Kidney (tissue), 14 donors: ENCODE results near the gene DIP2A. TPM values are rescaled to one million over a fixed set of nuclear protein-coding genes. Genes with fewer than 3 reads are reported as not detected.

ENCODE experiments used
- DNase-seq, 5 donors: peaks; one replicate each; pipeline ENCODE4 v3.0.0-alpha.2; 2013 to 2020
- FAIRE-seq: peaks from 2 replicates; lab custom pipeline; 2012; peaks lifted over from hg19 to GRCh38; lab: Jason Lieb, UNC
- H3K27ac ChIP-seq, 2 donors: one replicate each; pipeline ENCODE4 v1.7.0; 2013; ENCODE audit warnings: low read depth in 2 of 2, low read length in 2 of 2, inconsistent platforms in 1 of 2
- H3K27me3 ChIP-seq: one replicate; pipeline ENCODE4 v1.7.1; 2013; ENCODE audit warnings: low read length, inconsistent platforms; ENCODE audit not compliant: control insufficient read depth, insufficient read depth
- H3K36me3 ChIP-seq, 3 donors: one replicate each; pipeline versions ENCODE4 v1.7.0 to v1.7.1; 2013; ENCODE audit warnings: low read length in 3 of 3, control low read depth in 1 of 3, inconsistent platforms in 1 of 3; ENCODE audit not compliant: insufficient read depth in 3 of 3, control insufficient read depth in 2 of 3
- H3K4me1 ChIP-seq, 3 donors: one replicate each; pipeline versions ENCODE4 v1.7.0 to v1.7.1; 2013; ENCODE audit warnings: low read length in 3 of 3, inconsistent platforms in 1 of 3, low read depth in 1 of 3; ENCODE audit not compliant: control insufficient read depth in 2 of 3, insufficient read depth in 2 of 3
- H3K4me3 ChIP-seq, 3 donors: one replicate each; pipeline versions ENCODE4 v1.7.0 to v1.8.1; 2013; ENCODE audit warnings: low read length in 3 of 3, control low read depth in 1 of 3, inconsistent platforms in 1 of 3
- H3K9ac ChIP-seq, 3 donors: one replicate each; pipeline versions ENCODE4 v1.7.0 to v1.7.1; 2013; ENCODE audit warnings: low read length in 3 of 3, control low read depth in 1 of 3, inconsistent platforms in 1 of 3
- H3K9me3 ChIP-seq, 3 donors: one replicate each; pipeline versions ENCODE4 v1.7.0 to v1.7.1; 2013; ENCODE audit warnings: low read length in 3 of 3, control low read depth in 1 of 3, inconsistent platforms in 1 of 3; ENCODE audit not compliant: control insufficient read depth in 2 of 3, insufficient read depth in 1 of 3
- intact Hi-C: fragments of 100-400 bp; cut with DNase I; formaldehyde crosslinking; loops from one replicate; pipeline ENCODE4 v1.11.1; 2022
- polyA plus RNA-seq: library from polyadenylated mRNA; stranded (reverse); fragments of 350-450 nt; fragmentation: Illumina TruSeq; extraction: RNeasy Lipid Tissue Mini Kit (QIAGEN cat#74804); gene quantifications from one replicate; pipeline ENCODE4 v1.2.3, GENCODE V29; 2014; ENCODE audit warnings: low read depth, low replicate concordance; ENCODE audit not compliant: insufficient read depth
- total RNA-seq: library from RNA; stranded (reverse); fragmentation: NEBNext Ultra II Directional; extraction: Animal tissue kit (Norgen Biotek cat#: 25700); gene quantifications from one replicate; pipeline ENCODE4 v1.2.1, GENCODE V29; 2021
- TF ChIP-seq, protein P1 (sequence below): IDR thresholded peaks from 3 replicates; pipeline ENCODE4 v1.5.1; 2012; ENCODE audit warnings: mild to moderate bottlenecking, moderate library complexity, borderline replicate concordance; ENCODE audit not compliant: insufficient read depth; ENCODE audit errors: extremely low read depth
- donor health status: control.
- donor health status: control.
- donor health status: control.
- donor health status: control.
- donor health status: control.
- donor health status: DM: yes; HTN: yes; CAD: no.
- donor health status: Normal renal cell carcinoma (clear cell type).

The DIP2A gene
- total and polyA plus RNA-seq, 2 donors from 2014 or later, result 8.7 to 36.5 TPM

GRCh38 chr21:46436621-46437020 is 22.1 kb upstream of the DIP2A start:
- intact Hi-C loops, result no loop called here
- Histone ChIP-seq H3K4me3 (no peak overlapping the region), H3K27me3 (no peaks in the 10 kb centered on the region), H3K27ac (no peak overlapping the region), H3K4me1 (no peaks in the 10 kb centered on the region), H3K36me3 (peaks cover 2 to 20% (median 16%) of the 10 kb centered on the region in 3 donors), H3K9ac (no peak overlapping the region), H3K9me3 (no peaks in the 10 kb centered on the region)
- TF ChIP-seq, protein P1, sequence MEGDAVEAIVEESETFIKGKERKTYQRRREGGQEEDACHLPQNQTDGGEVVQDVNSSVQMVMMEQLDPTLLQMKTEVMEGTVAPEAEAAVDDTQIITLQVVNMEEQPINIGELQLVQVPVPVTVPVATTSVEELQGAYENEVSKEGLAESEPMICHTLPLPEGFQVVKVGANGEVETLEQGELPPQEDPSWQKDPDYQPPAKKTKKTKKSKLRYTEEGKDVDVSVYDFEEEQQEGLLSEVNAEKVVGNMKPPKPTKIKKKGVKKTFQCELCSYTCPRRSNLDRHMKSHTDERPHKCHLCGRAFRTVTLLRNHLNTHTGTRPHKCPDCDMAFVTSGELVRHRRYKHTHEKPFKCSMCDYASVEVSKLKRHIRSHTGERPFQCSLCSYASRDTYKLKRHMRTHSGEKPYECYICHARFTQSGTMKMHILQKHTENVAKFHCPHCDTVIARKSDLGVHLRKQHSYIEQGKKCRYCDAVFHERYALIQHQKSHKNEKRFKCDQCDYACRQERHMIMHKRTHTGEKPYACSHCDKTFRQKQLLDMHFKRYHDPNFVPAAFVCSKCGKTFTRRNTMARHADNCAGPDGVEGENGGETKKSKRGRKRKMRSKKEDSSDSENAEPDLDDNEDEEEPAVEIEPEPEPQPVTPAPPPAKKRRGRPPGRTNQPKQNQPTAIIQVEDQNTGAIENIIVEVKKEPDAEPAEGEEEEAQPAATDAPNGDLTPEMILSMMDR, result no peak
- DNase-seq (peak in 1 of 5 donors; percentile 54), FAIRE-seq (no peak)

DNA sequence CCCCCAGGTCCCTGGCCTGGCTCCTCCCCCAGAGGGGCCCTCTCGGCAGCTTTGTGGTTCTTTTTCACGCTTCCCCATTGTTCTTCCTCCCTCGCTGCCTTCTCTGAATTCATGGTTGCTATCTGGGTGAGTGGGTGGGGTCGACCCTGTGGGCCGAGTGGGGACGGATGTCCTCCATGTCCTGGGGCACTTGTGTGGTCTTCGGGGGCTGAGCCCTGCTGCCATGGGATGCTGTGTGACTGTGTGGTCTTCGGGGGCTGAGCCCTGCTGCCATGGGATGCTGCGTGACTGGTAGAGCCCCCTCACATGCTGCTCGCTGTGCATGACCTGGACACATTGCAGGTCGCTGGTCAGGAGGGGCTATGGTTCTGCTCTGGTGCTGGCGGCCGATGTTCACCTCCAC is 21.6 kb upstream of the DIP2A start:
- Histone ChIP-seq H3K27ac (no peak overlapping the region), H3K9ac (no peak overlapping the region), H3K9me3 (no peaks in the 10 kb centered on the region), H3K4me1 (no peaks in the 10 kb centered on the region), H3K4me3 (no peak overlapping the region), H3K36me3 (peaks cover 2 to 22% (median 11%) of the 10 kb centered on the region in 3 donors), H3K27me3 (no peaks in the 10 kb centered on the region)
- TF ChIP-seq, protein P1, result no peak
- intact Hi-C loops, result no loop called here
- FAIRE-seq, result no peak
- no peak for DNase-seq

- Histone ChIP-seq H3K27ac (no peak overlapping the region), H3K4me3 (no peak overlapping the region), H3K9me3 (no peaks in the 10 kb centered on the region), H3K9ac (no peak overlapping the region), H3K27me3 (no peaks in the 10 kb centered on the region), H3K4me1 (no peaks in the 10 kb centered on the region), H3K36me3 (peaks cover 2 to 22% (median 10%) of the 10 kb centered on the region in 3 donors)
- intact Hi-C loops, result no loop called here
- no peak for DNase-seq
- FAIRE-seq, result no peak
- TF ChIP-seq, protein P1, result no peak
These were observed 21.2 kb upstream of the DIP2A start for GRCh38 chr21:46437511-46437910.

- no peak overlapping the region for H3K4me3 ChIP-seq
- intact Hi-C loops, result no loop called here
- no peak overlapping the region for H3K27ac ChIP-seq
- H3K4me1 ChIP-seq, result no peaks in the 10 kb centered on the region
- DNase-seq (no peak), FAIRE-seq (no peak)
- no peak overlapping the region for H3K9ac ChIP-seq
- TF ChIP-seq, protein P1, result no peak
- peaks cover 2 to 22% (median 10%) of the 10 kb centered on the region in 3 donors for H3K36me3 ChIP-seq
- H3K27me3 ChIP-seq, result no peaks in the 10 kb centered on the region
- H3K9me3 ChIP-seq, result no peaks in the 10 kb centered on the region
These were observed 20.4 kb upstream of the DIP2A start for GRCh38 chr21:46438241-46438640.
